GM23338 (cell line): ENCODE data around the gene DDR2. TPM values are rescaled to one million over a fixed set of nuclear protein-coding genes. Genes with fewer than 3 reads are reported as not detected.

Source experiments
- ATAC-seq: fragments of 200-7000 bp; cut with Tn5 transposase; 3 replicates; pipeline ENCODE4 v1.9.1; 2020
- DNase-seq: peaks from one replicate; pipeline ENCODE4 v3.0.0-alpha.2; 2015; ENCODE audit warnings: low spot score
- H2AFZ ChIP-seq: fragments of 200-600 bp; sonication (generic); 2 replicates; pipeline ENCODE4 v1.8.0; 2016; ENCODE audit warnings: antibody characterized with exemption, mild to moderate bottlenecking, moderate library complexity
- H3F3A ChIP-seq: fragments of 200-600 bp; sonication (generic); replicated peaks from 2 replicates; pipeline ENCODE4 v1.8.0; 2017; ENCODE audit warnings: antibody characterized with exemption, mixed run types, low read depth
- H3K27ac ChIP-seq: fragments of 200-600 bp; sonication (generic); 2 replicates; pipeline ENCODE4 v1.6.1; 2016; ENCODE audit warnings: low read depth
- H3K27me3 ChIP-seq: fragments of 200-600 bp; sonication (generic); 2 replicates; pipeline ENCODE4 v1.8.0; 2016; ENCODE audit warnings: mild to moderate bottlenecking, mixed run types, moderate library complexity; ENCODE audit not compliant: insufficient read depth
- H3K36me3 ChIP-seq: fragments of 200-600 bp; sonication (generic); 2 replicates; pipeline ENCODE4 v1.8.0; 2016; ENCODE audit warnings: mild to moderate bottlenecking; ENCODE audit not compliant: insufficient read depth
- H3K4me1 ChIP-seq: fragments of 200-600 bp; sonication (generic); 2 replicates; pipeline ENCODE4 v1.8.0; 2016; ENCODE audit warnings: mild to moderate bottlenecking, moderate library complexity; ENCODE audit not compliant: insufficient read depth
- H3K4me2 ChIP-seq: fragments of 200-600 bp; sonication (generic); 2 replicates; pipeline ENCODE4 v1.7.1; 2017; ENCODE audit warnings: mixed run types
- H3K4me3 ChIP-seq: fragments of 200-600 bp; sonication (generic); 2 replicates; pipeline ENCODE4 v1.6.1; 2016; ENCODE audit warnings: mixed run types
- H3K79me2 ChIP-seq: fragments of 200-600 bp; sonication (generic); replicated peaks from 2 replicates; pipeline ENCODE4 v1.8.0; 2017; ENCODE audit warnings: mild to moderate bottlenecking; ENCODE audit not compliant: insufficient read depth
- H3K9me2 ChIP-seq: fragments of 200-600 bp; sonication (generic); 2 replicates; pipeline ENCODE4 v1.8.0; 2017; ENCODE audit not compliant: insufficient read depth
- H4K20me1 ChIP-seq: fragments of 200-600 bp; sonication (generic); replicated peaks from 2 replicates; pipeline ENCODE4 v1.8.0; 2017; ENCODE audit warnings: mild to moderate bottlenecking; ENCODE audit not compliant: insufficient read depth
- H3K27ac Mint-ChIP-seq: 2 replicates; pipeline ENCODE4 v1.8.0; 2020; ENCODE audit warnings: inconsistent platforms, mild to moderate bottlenecking, moderate library complexity, mixed read lengths
- H3K27me3 Mint-ChIP-seq: 3 replicates; pipeline ENCODE4 v1.8.0; 2022; ENCODE audit warnings: low read depth, mild to moderate bottlenecking, moderate library complexity, mixed read lengths, inconsistent platforms; ENCODE audit not compliant: insufficient read depth, poor library complexity
- H3K36me3 Mint-ChIP-seq: 3 replicates; pipeline ENCODE4 v1.8.0; 2021; ENCODE audit warnings: low read depth, mild to moderate bottlenecking, inconsistent platforms, moderate library complexity, mixed read lengths
- H3K4me1 Mint-ChIP-seq: 3 replicates; pipeline ENCODE4 v1.8.0; 2020; ENCODE audit warnings: mild to moderate bottlenecking, inconsistent platforms, mixed read lengths
- H3K4me3 Mint-ChIP-seq: 3 replicates; pipeline ENCODE4 v1.8.0; 2021; ENCODE audit warnings: moderate library complexity, mild to moderate bottlenecking, inconsistent platforms, mixed read lengths
- H3K9me3 Mint-ChIP-seq: 3 replicates; pipeline ENCODE4 v1.8.0; 2020; ENCODE audit warnings: moderate library complexity, mild to moderate bottlenecking, inconsistent platforms, mixed read lengths
- CREB1 ChIP-seq: fragments of 250-450 bp; sonication (Bioruptor Pico); IDR thresholded peaks from 2 replicates; pipeline ENCODE4 v1.5.0; 2020; ENCODE audit warnings: low read depth, mild to moderate bottlenecking, moderate library complexity
- CTCF ChIP-seq, 2 experiments: fragments of 200-600 bp in 1 of 2; sonication (generic) in 1 of 2; conservative IDR thresholded peaks; 2 replicates each; pipeline versions ENCODE4 v1.5.1 to v1.6.1; 2016 to 2017; ENCODE audit warnings: antibody characterized with exemption in 2 of 2, low read depth in 2 of 2, mild to moderate bottlenecking in 2 of 2, moderate library complexity in 1 of 2
- ETS1 ChIP-seq: IDR thresholded peaks from 2 replicates; pipeline ENCODE4 v1.6.1; 2016; ENCODE audit warnings: antibody characterized with exemption
- EZH2 ChIP-seq: fragments of 200-600 bp; sonication (generic); IDR thresholded peaks from one replicate; pipeline ENCODE4 v1.8.0; 2017; ENCODE audit warnings: antibody characterized with exemption, mild to moderate bottlenecking, low read depth; ENCODE audit not compliant: unreplicated experiment
- EZH2phosphoT487 ChIP-seq: fragments of 200-600 bp; sonication (generic); IDR thresholded peaks from one replicate; pipeline ENCODE4 v1.8.1; 2018; ENCODE audit warnings: antibody characterized with exemption; ENCODE audit not compliant: unreplicated experiment
- JUNB ChIP-seq: IDR thresholded peaks from one replicate; pipeline ENCODE4 v1.6.1; 2016; ENCODE audit warnings: antibody characterized with exemption; ENCODE audit not compliant: unreplicated experiment
- NANOG ChIP-seq: IDR thresholded peaks from 2 replicates; pipeline ENCODE4 v1.6.1; 2016; ENCODE audit warnings: antibody characterized with exemption, borderline replicate concordance
- POLR2AphosphoS5 ChIP-seq: IDR thresholded peaks from 2 replicates; pipeline ENCODE4 v1.6.1; 2016; ENCODE audit warnings: antibody characterized with exemption, low read depth
- REST ChIP-seq: IDR thresholded peaks from one replicate; pipeline ENCODE4 v1.6.1; 2018; ENCODE audit warnings: antibody characterized with exemption; ENCODE audit not compliant: unreplicated experiment
- STAT1 ChIP-seq: IDR thresholded peaks from one replicate; pipeline ENCODE4 v1.6.1; 2016; ENCODE audit warnings: antibody characterized with exemption; ENCODE audit not compliant: unreplicated experiment
- ZNF114 ChIP-seq: fragments of 250-450 bp; sonication (Bioruptor Pico); IDR thresholded peaks from 2 replicates; pipeline ENCODE4 v1.5.0; 2020; ENCODE audit warnings: mild to moderate bottlenecking, moderate library complexity
- ZNF331 ChIP-seq: fragments of 250-450 bp; sonication (Bioruptor Pico); IDR thresholded peaks from 2 replicates; pipeline ENCODE4 v1.5.0; 2020; ENCODE audit warnings: low read depth, mild to moderate bottlenecking, moderate library complexity
- polyA plus RNA-seq: library from polyadenylated mRNA; unstranded; fragments of >200 nt; fragmentation: Nextera tagmentation; extraction: Ambion mirVana; gene quantifications from 2 replicates; pipeline ENCODE4 v1.2.1, GENCODE V29; 2016
- total RNA-seq: library from RNA; depleted of rRNA; stranded (reverse); fragments of >200 nt; shearing (Covaris generic); gene quantifications from 2 replicates; pipeline ENCODE4 v1.2.3, GENCODE V29; 2014

The DDR2 gene
- total and polyA plus RNA-seq, 2 experiments from 2014 or later: 0.66 to 1.8 TPM

- H2AFZ ChIP-seq: no peak overlapping the region
- Mint-ChIP-seq H3K27me3 (peaks cover 1% of the 10 kb centered on the region), H3K27ac (no peak overlapping the region), H3K9me3 (no peaks in the 10 kb centered on the region), H3K4me3 (no peak overlapping the region), H3K36me3 (no peaks in the 10 kb centered on the region), H3K4me1 (no peaks in the 10 kb centered on the region)
- no peak overlapping the region for H3K27ac ChIP-seq
- H3K36me3 ChIP-seq: no peaks in the 10 kb centered on the region
- no peaks in the 10 kb centered on the region for H3K4me1 ChIP-seq
- H3F3A ChIP-seq: no peaks in the 10 kb centered on the region
- no peak overlapping the region for H3K4me3 ChIP-seq
- no peak for ATAC-seq
- no peaks in the 10 kb centered on the region for H3K27me3 ChIP-seq
- no peaks in the 10 kb centered on the region for H4K20me1 ChIP-seq
- no peak for DNase-seq
- no peaks in the 10 kb centered on the region for H3K9me2 ChIP-seq
- no peak overlapping the region for H3K4me2 ChIP-seq
- no peaks in the 10 kb centered on the region for H3K79me2 ChIP-seq
- TF ChIP-seq NANOG (no peak), CREB1 (CRISPR knock-in tag) (no peak)
These were observed 88.7 kb downstream of the DDR2 start for GRCh38 chr1:162720996-162721395.

- H3K27me3 Mint-ChIP-seq: peaks cover under 1% of the 10 kb centered on the region
- DNase-seq (no peak), ATAC-seq (no peak)
- 0 out of 2 replicates have a peak, but pooled peaks cover 1% of the 10 kb centered on the region for H3F3A ChIP-seq
- no peaks in the 10 kb centered on the region for H3K27me3 ChIP-seq
- H3K4me2 ChIP-seq: no peak overlapping the region
- H2AFZ ChIP-seq: no peak overlapping the region
- no peaks in the 10 kb centered on the region for H3K36me3 Mint-ChIP-seq
- no peaks in the 10 kb centered on the region for H4K20me1 ChIP-seq
- H3K4me1 ChIP-seq: no peaks in the 10 kb centered on the region
- no peaks in the 10 kb centered on the region for H3K36me3 ChIP-seq
- H3K4me3 Mint-ChIP-seq: no peak overlapping the region
- H3K4me1 Mint-ChIP-seq: no peaks in the 10 kb centered on the region
- H3K9me3 Mint-ChIP-seq: no peaks in the 10 kb centered on the region
- no peaks in the 10 kb centered on the region for H3K9me2 ChIP-seq
- H3K27ac Mint-ChIP-seq: no peak overlapping the region
- H3K79me2 ChIP-seq: no peaks in the 10 kb centered on the region
- no peak overlapping the region for H3K4me3 ChIP-seq
- H3K27ac ChIP-seq: no peak overlapping the region
- TF ChIP-seq ZNF331 (CRISPR knock-in tag) (no peak), POLR2AphosphoS5 (no peak), CTCF (conservative IDR thresholded peaks at IDR 0.05; ENCODE audit: low read depth in 2 of 2) (no peak), EZH2phosphoT487 (no peak), REST (no peak), ZNF114 (no peak), STAT1 (no peak), NANOG (no peak), EZH2 (no peak), CREB1 (CRISPR knock-in tag) (no peak), JUNB (no peak), ETS1 (no peak)
These were observed 89.2 kb downstream of the DDR2 start for GRCh38 chr1:162721471-162721870.
